Measurements from ENCODE around the gene BTK. TPM values are rescaled to one million over a fixed set of nuclear protein-coding genes. Genes with fewer than 3 reads are reported as not detected.

BTK gene
- total and polyA plus RNA-seq, 9 of the 15 experiments (the other 6 are each of a cell fraction or from before 2014, with no cell fraction given): 14.9 to 93.4 (median 65.2) TPM

DNA sequence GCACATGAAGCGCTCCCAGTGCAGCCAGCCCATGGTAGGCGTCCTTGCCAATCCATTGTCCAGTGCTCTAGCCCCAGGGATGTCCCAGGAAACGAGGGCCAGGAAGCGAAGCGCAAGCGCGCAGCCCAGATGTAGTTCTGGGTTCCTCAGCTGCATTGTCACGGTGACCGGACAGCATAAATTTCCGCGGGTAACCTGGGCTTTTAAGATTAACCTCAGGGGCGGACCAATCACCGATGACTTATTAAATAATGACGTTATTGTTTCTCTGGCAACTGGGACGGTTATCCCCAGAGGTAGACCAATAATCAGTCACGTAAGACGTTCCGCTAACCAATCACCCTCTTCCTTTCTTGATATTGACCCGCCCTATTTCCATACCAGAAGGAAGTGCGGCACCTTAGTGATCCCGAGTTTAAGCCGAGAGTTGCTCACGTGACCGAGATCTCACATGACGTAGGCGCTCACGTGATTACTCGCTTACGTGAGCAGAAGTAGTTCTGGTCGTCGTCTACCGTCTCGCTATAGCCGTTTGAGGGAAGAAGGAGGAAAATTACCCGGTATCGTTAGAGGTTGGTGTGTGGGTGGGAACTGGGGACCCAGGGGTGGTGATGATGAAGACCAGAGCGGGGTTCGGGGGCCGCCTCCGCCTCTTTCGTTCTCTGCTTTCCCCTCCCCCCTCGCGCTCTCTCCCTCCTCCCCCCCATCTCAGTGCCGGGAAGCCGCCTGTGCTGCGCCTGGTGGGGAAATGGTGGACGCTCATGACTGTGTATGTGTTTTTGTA, 21.9 kb upstream of the BTK start, which contains the start of the genes GLA and HNRNPH2 (continued):
- TF ChIP-seq KAT7 (CRISPR knock-in tag; IDR thresholded peaks at IDR 0.05; ENCODE audit: borderline replicate concordance) (no peak; the same call in 1 of the 2 replicates), BRD9 (IDR thresholded peaks at IDR 0.05; ENCODE audit: low read depth, partially characterized antibody) (peak; percentile 89), CBFA2T2 (conservative IDR thresholded peaks at IDR 0.05) (peak; percentile 97), MYC (IDR thresholded peaks at IDR 0.05; ENCODE audit: low read depth, low read length) (peak; percentile 62), MYC (CRISPR knock-in tag; IDR thresholded peaks at IDR 0.05; ENCODE audit: borderline replicate concordance, low read depth) (no peak), HLTF (IDR thresholded peaks at IDR 0.05) (no peak), RHOXF2B (CRISPR knock-in tag; conservative IDR thresholded peaks at IDR 0.05) (no peak), ZNF77 (CRISPR knock-in tag; IDR thresholded peaks at IDR 0.05) (no peak), ZNF143 (CRISPR knock-in tag; IDR thresholded peaks at IDR 0.05) (no peak), ZNF583 (CRISPR knock-in tag; IDR thresholded peaks at IDR 0.05) (no peak), ZFP30 (CRISPR knock-in tag; IDR thresholded peaks at IDR 0.05; ENCODE audit: borderline replicate concordance) (no peak), TAF1 (IDR thresholded peaks at IDR 0.05; ENCODE audit: control insufficient read depth, extremely low read depth, insufficient read depth, low read length, severe bottlenecking) (peak; percentile 91), YBX1 (IDR thresholded peaks at IDR 0.05) (no peak)
- TF ChIP-seq, protein P1, sequence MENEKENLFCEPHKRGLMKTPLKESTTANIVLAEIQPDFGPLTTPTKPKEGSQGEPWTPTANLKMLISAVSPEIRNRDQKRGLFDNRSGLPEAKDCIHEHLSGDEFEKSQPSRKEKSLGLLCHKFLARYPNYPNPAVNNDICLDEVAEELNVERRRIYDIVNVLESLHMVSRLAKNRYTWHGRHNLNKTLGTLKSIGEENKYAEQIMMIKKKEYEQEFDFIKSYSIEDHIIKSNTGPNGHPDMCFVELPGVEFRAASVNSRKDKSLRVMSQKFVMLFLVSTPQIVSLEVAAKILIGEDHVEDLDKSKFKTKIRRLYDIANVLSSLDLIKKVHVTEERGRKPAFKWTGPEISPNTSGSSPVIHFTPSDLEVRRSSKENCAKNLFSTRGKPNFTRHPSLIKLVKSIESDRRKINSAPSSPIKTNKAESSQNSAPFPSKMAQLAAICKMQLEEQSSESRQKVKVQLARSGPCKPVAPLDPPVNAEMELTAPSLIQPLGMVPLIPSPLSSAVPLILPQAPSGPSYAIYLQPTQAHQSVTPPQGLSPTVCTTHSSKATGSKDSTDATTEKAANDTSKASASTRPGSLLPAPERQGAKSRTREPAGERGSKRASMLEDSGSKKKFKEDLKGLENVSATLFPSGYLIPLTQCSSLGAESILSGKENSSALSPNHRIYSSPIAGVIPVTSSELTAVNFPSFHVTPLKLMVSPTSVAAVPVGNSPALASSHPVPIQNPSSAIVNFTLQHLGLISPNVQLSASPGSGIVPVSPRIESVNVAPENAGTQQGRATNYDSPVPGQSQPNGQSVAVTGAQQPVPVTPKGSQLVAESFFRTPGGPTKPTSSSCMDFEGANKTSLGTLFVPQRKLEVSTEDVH (IDR thresholded peaks at IDR 0.05; ENCODE audit: low read depth, partially characterized antibody): peak; percentile 68
- TF ChIP-seq, protein P2, sequence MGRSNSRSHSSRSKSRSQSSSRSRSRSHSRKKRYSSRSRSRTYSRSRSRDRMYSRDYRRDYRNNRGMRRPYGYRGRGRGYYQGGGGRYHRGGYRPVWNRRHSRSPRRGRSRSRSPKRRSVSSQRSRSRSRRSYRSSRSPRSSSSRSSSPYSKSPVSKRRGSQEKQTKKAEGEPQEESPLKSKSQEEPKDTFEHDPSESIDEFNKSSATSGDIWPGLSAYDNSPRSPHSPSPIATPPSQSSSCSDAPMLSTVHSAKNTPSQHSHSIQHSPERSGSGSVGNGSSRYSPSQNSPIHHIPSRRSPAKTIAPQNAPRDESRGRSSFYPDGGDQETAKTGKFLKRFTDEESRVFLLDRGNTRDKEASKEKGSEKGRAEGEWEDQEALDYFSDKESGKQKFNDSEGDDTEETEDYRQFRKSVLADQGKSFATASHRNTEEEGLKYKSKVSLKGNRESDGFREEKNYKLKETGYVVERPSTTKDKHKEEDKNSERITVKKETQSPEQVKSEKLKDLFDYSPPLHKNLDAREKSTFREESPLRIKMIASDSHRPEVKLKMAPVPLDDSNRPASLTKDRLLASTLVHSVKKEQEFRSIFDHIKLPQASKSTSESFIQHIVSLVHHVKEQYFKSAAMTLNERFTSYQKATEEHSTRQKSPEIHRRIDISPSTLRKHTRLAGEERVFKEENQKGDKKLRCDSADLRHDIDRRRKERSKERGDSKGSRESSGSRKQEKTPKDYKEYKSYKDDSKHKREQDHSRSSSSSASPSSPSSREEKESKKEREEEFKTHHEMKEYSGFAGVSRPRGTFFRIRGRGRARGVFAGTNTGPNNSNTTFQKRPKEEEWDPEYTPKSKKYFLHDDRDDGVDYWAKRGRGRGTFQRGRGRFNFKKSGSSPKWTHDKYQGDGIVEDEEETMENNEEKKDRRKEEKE (IDR thresholded peaks at IDR 0.05; ENCODE audit: borderline replicate concordance in 1 of 2, control insufficient read depth in 1 of 2, low read depth in 2 of 2, low read length in 1 of 2): no peak
